HL-60/S4 treated with phorbol 12-myristate 13-acetate at 8.2 ng/mL for 4 days and 3 days (cell line): ENCODE results near the gene DPP10.

ENCODE experiments used
- in situ Hi-C: fragments of 300-500 bp; cut with MboI; formaldehyde crosslinking; loops from 2 replicates; pipeline ENCODE4 v1.15.0; 2022; ENCODE audit warnings: low sequenced_read_pairs

Gene DPP10

GRCh38 chr2:114789989-114790388, 347.5 kb downstream of the DPP10 start:
- in situ Hi-C loops = no loop called here

GRCh38 chr2:114797540-114797939, 355.1 kb downstream of the DPP10 start:
- in situ Hi-C loops = no loop called here

GRCh38 chr2:114797942-114798341, 355.5 kb downstream of the DPP10 start:
- in situ Hi-C loops = no loop called here

DNA sequence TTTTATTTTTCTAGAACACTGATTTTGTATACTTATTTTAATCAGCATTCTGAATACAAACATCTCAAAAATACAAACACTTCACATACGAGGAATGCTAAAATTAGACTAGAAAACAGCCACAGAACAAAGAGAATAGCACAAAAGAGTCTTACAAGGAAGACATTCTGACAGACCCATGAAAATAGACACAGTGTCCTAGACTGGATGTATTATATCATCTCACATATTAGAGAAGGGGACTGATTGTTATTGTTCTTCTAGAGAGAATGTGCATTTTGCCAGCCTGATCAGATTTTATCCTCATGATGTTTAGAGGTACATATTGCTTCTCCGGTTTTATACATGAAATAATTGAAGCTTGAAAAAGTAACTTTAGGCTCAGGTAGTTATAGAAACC, 357.9 kb downstream of the DPP10 start:
- in situ Hi-C loops = no loop called here

DNA sequence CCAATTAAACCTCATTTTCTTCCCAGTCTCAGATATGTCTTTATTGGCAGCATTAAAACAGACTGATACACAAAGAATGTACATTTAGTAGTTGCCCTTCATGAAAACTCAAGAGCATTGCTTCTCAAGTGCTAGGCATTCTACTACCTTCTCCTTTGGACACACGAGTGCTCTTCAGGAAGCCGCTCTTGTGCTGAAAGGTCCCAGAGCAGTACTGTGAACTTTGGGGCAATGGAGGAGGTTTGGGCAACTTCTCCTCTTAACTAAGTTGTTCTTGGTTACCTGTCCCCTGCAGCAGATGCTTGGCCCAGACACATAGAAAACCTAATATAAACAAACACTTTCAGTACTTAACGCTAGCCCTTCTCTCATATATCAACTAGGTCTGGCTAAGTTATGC, 362.8 kb downstream of the DPP10 start:
- in situ Hi-C loops = no loop called here

- in situ Hi-C loops = no loop called here
These were observed 367.7 kb downstream of the DPP10 start for GRCh38 chr2:114810092-114810491.

GRCh38 chr2:114812261-114812660, 369.8 kb downstream of the DPP10 start:
- in situ Hi-C loops = no loop called here

DNA sequence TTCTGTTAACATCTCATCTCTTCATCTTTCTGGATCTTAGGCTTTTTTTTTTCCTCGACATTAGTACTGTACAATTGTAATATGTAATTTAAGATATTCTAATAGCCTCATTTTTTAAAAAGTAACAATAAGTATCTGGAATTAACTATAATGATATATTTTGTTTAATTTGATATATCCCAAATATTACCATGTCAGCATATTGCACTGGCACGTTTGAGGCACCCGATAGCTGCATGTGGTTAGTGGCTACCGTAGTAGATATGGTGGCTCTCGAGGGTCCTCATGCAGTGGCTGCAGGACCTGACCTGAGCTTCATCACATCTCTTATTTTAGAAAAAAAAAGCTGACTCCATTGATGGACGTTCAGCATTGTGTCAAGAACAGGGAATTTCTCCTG, 371.9 kb downstream of the DPP10 start:
- in situ Hi-C loops = no loop called here

DNA sequence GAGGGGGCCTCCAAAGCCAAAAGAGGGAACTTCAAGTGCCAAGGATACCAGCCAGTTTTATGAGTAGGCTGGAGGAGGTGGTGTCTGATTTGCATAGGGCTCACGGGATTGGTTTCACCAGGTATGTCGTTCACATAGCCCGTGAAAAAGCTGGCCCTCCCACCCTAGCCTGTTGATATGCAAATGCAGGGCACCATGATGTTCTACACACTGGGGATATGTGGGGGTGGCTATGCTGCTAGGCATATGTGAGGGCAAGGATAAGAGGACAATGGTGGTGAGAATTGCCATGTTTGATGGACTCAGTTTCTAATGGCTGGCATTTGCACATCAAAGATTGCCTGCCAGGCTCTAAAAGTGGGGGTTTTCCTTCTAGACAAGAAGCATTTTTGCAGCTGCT, 378.6 kb downstream of the DPP10 start:
- in situ Hi-C loops = no loop called here

DNA sequence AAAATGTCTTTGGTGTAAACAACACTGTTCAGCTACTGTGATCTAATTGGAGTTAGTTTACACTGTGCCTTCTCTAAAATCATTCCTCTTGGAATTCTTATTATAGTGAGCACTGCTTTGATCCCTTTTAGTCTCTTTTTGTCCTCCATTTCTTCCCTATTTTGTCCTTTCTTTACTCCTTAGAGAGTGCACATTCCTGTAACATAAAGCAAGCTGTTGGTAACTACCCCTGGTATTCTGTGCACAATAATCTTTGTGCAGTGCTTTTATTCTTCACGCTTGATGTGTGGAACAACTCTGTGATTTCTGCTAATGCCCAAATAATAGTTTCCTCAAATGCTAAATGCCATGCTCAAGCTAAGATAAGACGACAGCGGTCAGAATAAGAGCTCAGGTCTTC, 401.5 kb downstream of the DPP10 start:
- in situ Hi-C loops = no loop called here

GRCh38 chr2:114857196-114857595, 414.8 kb downstream of the DPP10 start:
- in situ Hi-C loops = no loop called here

DNA sequence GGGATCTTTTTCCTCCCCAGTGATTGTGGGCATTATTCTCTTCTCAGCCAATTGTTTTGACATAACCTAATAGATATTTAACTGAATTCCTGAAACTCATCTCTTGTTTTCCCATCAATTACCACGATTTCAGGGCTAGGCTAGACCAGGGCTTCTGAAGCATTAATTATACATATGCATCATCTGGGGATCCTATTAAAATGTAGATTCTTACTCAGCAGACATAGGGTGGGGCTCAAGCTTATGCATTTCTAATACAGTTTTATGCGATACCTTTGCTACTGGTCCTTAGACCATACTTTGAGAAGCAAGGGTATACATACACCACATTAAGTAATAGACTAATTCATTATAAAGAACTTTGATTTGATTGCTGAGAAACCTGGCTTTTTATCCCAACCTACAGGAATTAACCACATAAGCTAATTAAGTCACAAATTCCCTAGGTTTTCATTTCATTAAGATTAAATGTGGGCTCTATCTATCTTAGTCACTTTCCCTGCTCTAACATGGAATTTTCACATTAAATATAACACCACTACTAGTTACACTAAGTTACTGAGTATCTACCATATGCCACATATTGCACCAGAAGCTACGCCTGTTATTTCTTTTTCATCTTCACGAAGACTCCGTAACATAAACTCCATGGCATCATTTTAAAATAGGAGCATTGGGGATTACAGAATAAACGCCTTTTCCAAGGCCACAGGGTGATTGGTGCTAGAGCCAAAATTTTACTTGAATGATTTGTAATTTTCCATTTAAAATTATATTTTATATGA, 417.5 kb downstream of the DPP10 start:
- in situ Hi-C loops = no loop called here

- in situ Hi-C loops = no loop called here
These were observed 419.8 kb downstream of the DPP10 start for GRCh38 chr2:114862243-114862642.

GRCh38 chr2:114864901-114865300, 422.5 kb downstream of the DPP10 start:
- in situ Hi-C loops = no loop called here

- in situ Hi-C loops = no loop called here
These were observed 437.6 kb downstream of the DPP10 start for GRCh38 chr2:114880046-114880445.

DNA sequence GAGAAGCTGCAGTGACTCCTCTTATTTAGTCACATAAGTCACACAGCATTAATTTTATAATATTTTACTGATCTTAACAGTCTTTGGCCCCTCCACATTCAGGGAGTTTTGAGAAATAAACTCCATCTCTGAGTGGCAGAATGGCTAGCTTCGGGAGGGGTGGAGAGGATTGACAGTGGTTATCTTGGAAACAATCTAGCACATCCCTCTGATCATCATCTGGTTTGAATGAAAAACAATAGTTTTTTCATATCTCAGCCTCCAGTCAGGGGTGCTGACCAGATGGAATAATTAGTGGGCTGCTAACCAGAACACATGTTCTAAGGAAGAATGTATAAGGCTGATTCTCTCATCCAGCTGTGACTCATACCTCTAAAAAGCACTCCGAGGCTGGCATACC, 477.5 kb downstream of the DPP10 start:
- in situ Hi-C loops = no loop called here

GRCh38 chr2:114922076-114922475, 479.6 kb downstream of the DPP10 start:
- in situ Hi-C loops = no loop called here

DNA sequence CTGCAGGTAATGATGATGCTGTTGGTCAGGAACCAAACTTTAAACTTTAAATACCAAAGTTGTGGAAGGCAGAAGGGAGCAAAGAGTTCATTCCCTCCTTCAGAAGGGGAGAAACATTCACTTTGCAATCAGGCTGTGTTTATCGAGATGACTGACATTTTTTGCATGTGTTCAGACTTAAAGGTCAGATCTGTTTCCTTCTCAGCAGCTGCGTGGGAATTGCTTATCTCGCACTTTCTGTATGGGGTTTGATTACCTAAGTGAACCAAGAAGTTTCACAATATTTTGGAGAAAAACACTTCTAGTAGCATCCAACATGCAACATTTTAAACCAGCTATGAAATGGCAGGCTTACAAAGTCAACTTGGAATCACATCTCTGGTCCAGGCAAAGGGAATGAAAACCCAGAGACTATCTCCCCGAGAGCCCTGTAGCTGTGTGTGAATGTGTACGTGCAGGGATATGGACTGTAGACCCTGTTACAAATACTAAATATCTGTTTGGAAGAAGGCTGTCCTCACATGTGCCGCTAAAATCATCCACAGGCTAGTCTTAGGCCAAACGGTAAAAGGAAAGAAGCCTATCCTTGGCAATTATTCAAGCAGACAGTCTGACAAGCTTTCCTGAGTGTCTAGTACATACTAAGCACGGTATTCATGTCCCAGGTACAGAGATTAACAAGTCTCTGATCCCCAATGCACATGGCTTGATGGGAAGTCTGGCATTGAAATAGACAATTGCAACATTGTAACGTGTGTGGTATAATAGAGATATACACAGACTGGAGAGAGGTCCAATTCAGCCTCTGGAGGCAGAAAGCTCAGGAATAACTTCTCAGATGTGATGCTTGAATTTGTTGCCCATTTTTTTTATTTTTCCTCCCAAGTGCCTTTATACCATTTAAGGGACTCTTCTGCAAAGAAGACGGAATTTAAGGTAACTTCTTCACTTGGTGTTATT, 483.1 kb downstream of the DPP10 start:
- in situ Hi-C loops = no loop called here

GRCh38 chr2:114926303-114926702, 483.9 kb downstream of the DPP10 start:
- in situ Hi-C loops = no loop called here

GRCh38 chr2:114929225-114929624, 486.8 kb downstream of the DPP10 start:
- in situ Hi-C loops = no loop called here

DNA sequence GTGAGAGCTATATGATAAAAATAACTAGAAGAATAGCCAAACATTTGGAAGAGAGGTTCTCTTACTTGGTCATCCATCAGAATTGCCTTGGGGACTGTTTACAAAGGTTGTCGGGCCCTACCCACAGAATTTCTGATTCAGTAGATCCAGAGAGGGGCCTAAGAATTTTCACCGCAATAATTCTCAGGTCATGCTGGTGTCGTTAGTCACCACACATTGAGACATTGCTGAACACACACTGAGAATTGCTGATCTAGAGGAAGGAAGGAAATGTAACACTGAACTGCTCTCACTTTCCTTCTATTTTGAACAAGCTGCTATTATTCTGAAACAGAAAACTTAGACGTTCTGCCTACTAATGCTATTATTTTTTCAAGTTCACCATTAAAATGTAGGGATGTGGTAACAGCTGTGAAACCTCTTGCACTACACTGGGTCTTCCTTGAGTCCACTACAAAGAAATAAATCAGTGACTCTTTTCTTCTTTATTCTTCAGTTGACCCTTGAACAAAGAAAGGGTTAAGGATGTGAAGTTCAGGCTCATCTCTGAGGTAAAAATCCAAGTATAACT, 491.3 kb downstream of the DPP10 start:
- in situ Hi-C loops = no loop called here

- in situ Hi-C loops = no loop called here
These were observed 492.6 kb downstream of the DPP10 start for GRCh38 chr2:114935031-114935430.
